Uterus (tissue), 4 donors: ENCODE data around the gene NKD2. TPM values are rescaled to one million over a fixed set of nuclear protein-coding genes. Genes with fewer than 3 reads are reported as not detected.
"Not testable (repeated sequence)": the region's sequence is repeated elsewhere in the genome, so short reads cannot be mapped to it uniquely, and the experiment has no call there.

Source experiments
- DNase-seq, 2 donors: peaks; one replicate each; pipeline ENCODE4 v3.0.0-alpha.2; 2019 to 2020
- H3K27ac ChIP-seq, 2 donors: fragments of 200-600 bp; sonication (generic); 1 replicate in 1 of 2; 2 replicates in 1 of 2; pipeline ENCODE4 v1.5.1; 2016 to 2018
- H3K27me3 ChIP-seq, 2 donors: fragments of 200-600 bp; sonication (generic); one replicate each; pipeline ENCODE4 v1.5.1; 2018 to 2019; ENCODE audit warnings: control low read depth in 1 of 2
- H3K36me3 ChIP-seq, 2 donors: fragments of 200-600 bp; sonication (generic); one replicate each; pipeline ENCODE4 v1.5.1; 2019; ENCODE audit warnings: control low read depth in 1 of 2
- H3K4me1 ChIP-seq, 2 donors: fragments of 200-600 bp; sonication (generic); one replicate each; pipeline ENCODE4 v1.5.1; 2018 to 2019; ENCODE audit warnings: control low read depth in 1 of 2
- H3K4me3 ChIP-seq, 2 donors: fragments of 200-600 bp; sonication (generic); 1 replicate in 1 of 2; 2 replicates in 1 of 2; pipeline ENCODE4 v1.5.1; 2018 to 2019; ENCODE audit warnings: mild to moderate bottlenecking in 1 of 2
- H3K9me3 ChIP-seq, 2 donors: fragments of 200-600 bp; sonication (generic); one replicate each; pipeline ENCODE4 v1.5.1; 2019; ENCODE audit warnings: control low read depth in 1 of 2
- POLR2A ChIP-seq, 2 donors: fragments of 450-650 bp; IDR thresholded peaks; one replicate each; pipeline ENCODE4 v1.6.1; 2016; ENCODE audit warnings: antibody characterized with exemption in 2 of 2, mild to moderate bottlenecking in 1 of 2, moderate library complexity in 1 of 2
- intact Hi-C: fragments of 100-400 bp; cut with DNase I; formaldehyde crosslinking; loops from one replicate; pipeline ENCODE4 v1.15.1; 2023; ENCODE audit warnings: low total_unique reads
- total RNA-seq, 4 donors: library from RNA; depleted of rRNA in 3 of 4; stranded (reverse); fragments of >200 nt in 3 of 4; gene quantifications; one replicate each; pipeline versions ENCODE4 v1.1.0 to v1.2.4, GENCODE V29; 2014 to 2023
- TF ChIP-seq, protein P1 (sequence below), 4 experiments: fragments of 200-600 bp in 2 of 4; fragments of 450-650 bp in 2 of 4; sonication (generic) in 2 of 4; IDR thresholded peaks; one replicate each; pipeline ENCODE4 v1.5.1; 2016 to 2019; ENCODE audit warnings: antibody characterized with exemption in 4 of 4, mild to moderate bottlenecking in 2 of 4, moderate library complexity in 1 of 4
- donor health status: DM: yes; HTN: yes; CAD: no.

Gene NKD2
- total RNA-seq, 4 donors from 2014 or later: 2.5 to 11.1 TPM; not detected in 2

DNA sequence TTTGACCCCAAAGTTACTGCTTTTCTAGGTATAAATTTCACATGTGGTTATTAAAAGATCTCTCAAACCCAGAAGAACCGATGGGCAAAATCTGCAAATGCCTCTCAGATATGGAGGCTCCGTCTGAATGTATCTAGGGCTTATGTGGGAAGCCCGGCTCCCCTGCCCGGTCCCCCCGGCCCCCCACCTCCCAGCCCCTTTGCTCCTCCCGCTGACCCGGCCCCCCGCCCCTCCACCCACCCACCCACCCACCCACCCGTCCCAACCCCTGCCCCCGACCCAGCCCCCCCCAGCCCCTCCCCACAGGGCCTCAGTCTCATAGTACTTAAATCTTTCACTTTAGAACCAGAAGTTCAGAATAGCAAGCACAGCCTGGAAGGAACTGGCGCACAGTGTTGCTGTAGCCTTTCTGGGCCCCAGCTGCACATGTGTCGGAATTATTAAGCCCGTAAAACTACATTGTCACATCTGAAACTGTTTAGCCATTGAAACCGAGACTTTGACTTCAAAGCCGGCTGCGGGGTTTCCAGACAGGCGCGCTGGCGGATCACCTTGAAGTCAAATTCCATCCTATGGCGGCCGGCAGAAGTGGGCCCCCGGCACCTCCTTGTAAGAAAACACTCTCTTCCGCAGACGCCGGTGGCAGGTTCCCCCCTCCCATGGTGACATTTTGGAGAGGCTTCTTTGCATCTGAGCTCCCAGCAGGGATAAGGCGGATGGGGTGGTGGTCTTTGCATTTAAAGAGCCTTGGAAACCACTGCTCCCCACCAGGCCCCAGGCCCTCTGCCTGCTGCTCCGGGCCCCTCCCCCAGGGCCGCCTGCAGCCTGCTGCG lies 12.8 kb downstream of the NKD2 start:
- Histone ChIP-seq H3K4me3 (no peak overlapping the region), H3K27ac (no peak overlapping the region), H3K36me3 (no peaks in the 10 kb centered on the region), H3K27me3 (no peaks in the 10 kb centered on the region), H3K4me1 (no peaks in the 10 kb centered on the region), H3K9me3 (no peaks in the 10 kb centered on the region)
- intact Hi-C loops: no loop called here
- DNase-seq: no peak
- no peak for TF ChIP-seq POLR2A (IDR thresholded peaks at IDR 0.05)
- TF ChIP-seq, protein P1, sequence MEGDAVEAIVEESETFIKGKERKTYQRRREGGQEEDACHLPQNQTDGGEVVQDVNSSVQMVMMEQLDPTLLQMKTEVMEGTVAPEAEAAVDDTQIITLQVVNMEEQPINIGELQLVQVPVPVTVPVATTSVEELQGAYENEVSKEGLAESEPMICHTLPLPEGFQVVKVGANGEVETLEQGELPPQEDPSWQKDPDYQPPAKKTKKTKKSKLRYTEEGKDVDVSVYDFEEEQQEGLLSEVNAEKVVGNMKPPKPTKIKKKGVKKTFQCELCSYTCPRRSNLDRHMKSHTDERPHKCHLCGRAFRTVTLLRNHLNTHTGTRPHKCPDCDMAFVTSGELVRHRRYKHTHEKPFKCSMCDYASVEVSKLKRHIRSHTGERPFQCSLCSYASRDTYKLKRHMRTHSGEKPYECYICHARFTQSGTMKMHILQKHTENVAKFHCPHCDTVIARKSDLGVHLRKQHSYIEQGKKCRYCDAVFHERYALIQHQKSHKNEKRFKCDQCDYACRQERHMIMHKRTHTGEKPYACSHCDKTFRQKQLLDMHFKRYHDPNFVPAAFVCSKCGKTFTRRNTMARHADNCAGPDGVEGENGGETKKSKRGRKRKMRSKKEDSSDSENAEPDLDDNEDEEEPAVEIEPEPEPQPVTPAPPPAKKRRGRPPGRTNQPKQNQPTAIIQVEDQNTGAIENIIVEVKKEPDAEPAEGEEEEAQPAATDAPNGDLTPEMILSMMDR (IDR thresholded peaks at IDR 0.05): no peak

GRCh38 chr5:1021969-1022336 lies 13.4 kb downstream of the NKD2 start:
- DNase-seq, intact Hi-C loops: not testable (repeated sequence)

GRCh38 chr5:1026700-1027621 lies 18.4 kb downstream of the NKD2 start:
- Histone ChIP-seq H3K36me3 (no peaks in the 10 kb centered on the region), H3K4me3 (no peak overlapping the region), H3K27ac (no peak overlapping the region), H3K27me3 (no peaks in the 10 kb centered on the region), H3K4me1 (no peaks in the 10 kb centered on the region), H3K9me3 (no peaks in the 10 kb centered on the region)
- intact Hi-C loops: no loop called here
- DNase-seq: no peak
- no peak for TF ChIP-seq POLR2A (IDR thresholded peaks at IDR 0.05)
- TF ChIP-seq, protein P1 (IDR thresholded peaks at IDR 0.05): no peak

More at GRCh38 chr5:1021969-1022336, 13.4 kb downstream of the NKD2 start:
- not testable (repeated sequence) for H3K27me3 ChIP-seq, H3K9me3 ChIP-seq, H3K4me3 ChIP-seq, H3K4me1 ChIP-seq, H3K27ac ChIP-seq, H3K36me3 ChIP-seq

DNA sequence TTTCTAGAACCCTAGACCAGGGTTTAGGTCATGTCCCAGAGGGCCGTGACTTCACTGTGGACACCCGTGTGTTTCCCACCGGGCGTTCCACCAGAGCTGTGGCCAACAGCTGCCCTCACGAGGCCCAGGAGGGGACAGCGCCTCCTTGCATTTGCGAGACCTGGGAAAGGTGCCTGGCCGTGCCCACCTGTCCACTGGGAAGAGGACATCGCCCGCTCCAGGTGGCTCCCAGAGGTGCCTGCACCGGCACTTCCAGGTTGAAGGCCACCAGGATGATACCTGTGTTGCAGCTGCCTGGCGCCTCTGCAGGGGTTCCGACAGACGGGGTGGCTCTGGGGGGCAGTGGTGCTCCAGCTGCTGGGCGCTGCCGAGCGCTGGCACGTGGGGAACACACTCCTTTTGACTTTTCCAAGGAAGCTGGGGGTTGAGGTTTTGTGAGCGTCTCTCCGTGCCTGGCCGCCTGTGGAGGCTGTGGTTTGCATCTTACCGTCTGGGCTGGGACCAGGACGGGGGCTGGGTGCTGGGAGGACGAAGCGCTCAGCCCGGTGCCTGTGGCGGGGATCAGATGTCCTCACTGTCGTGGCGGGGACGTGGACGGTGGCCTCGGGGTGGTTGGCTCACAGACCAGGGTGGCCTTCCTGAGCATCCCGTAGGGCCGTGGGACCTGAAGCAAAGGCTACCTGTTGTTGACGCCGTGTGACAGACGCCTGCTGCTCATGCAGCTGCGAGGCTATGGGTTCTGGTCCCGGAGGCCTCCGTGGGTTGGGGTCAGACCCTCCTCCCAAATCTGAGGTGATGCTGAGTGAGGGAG lies 19.2 kb downstream of the NKD2 start:
- Histone ChIP-seq H3K36me3 (no peaks in the 10 kb centered on the region), H3K9me3 (no peaks in the 10 kb centered on the region), H3K4me1 (no peaks in the 10 kb centered on the region), H3K27me3 (no peaks in the 10 kb centered on the region), H3K4me3 (no peak overlapping the region), H3K27ac (no peak overlapping the region)
- TF ChIP-seq, protein P1 (IDR thresholded peaks at IDR 0.05): no peak
- TF ChIP-seq POLR2A (IDR thresholded peaks at IDR 0.05): no peak
- DNase-seq: no peak
- intact Hi-C loops: no loop called here

DNA sequence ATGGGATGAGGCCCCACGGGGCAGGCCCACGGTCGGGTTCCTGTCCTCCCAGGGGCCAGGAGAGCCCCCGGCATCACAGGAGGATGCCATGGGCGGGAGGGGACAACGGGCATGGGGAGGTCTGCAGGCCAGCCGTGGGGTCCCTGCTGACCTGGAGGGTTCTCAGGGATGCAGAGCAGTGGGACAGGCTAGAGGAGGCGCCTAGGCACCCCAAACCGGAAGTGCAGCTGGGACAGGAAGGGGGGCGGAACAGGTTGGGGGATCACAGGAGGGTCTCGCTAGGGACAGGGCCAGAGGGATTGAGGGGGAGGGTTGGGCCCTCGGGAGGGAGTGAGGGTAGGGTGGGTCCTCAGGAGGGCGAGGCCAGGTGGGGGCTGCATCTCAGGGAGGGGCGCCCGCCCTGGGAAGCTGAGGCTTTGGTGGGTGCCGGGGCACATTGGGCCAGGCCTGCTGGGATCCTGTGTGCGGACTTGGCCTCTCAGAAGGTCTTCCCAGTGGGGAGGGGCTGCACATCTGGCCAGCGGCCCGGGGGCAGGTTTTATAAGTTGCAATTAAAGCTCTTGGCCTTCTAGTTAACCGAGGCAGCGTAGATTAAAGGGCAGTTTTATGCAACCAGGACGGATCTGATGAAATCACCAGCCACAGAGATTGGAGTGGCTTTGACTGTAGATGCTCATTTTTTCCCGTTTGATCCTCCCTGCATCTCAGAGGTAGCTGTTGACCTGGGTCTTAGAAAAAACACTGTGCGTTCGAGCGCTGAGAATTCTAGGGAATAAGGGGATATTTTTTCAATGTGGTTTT lies 20.1 kb downstream of the NKD2 start:
- Histone ChIP-seq H3K36me3 (no peaks in the 10 kb centered on the region), H3K9me3 (no peaks in the 10 kb centered on the region), H3K4me3 (no peak overlapping the region), H3K27me3 (no peaks in the 10 kb centered on the region), H3K27ac (no peak overlapping the region), H3K4me1 (no peaks in the 10 kb centered on the region)
- DNase-seq: no peak
- no peak for TF ChIP-seq POLR2A (IDR thresholded peaks at IDR 0.05)
- TF ChIP-seq, protein P1 (IDR thresholded peaks at IDR 0.05): no peak
- intact Hi-C loops: no loop called here
